T-helper 22 cell (primary cell): Measurements from ENCODE around the gene CTDSPL.
"Not testable (repeated sequence)": the region's sequence is repeated elsewhere in the genome, so short reads cannot be mapped to it uniquely, and the experiment has no call there.

Experiments
- DNase-seq: peaks from one replicate; pipeline ENCODE4 v3.0.0-alpha.2; 2020; ENCODE audit warnings: low read depth

Gene CTDSPL, protein sequence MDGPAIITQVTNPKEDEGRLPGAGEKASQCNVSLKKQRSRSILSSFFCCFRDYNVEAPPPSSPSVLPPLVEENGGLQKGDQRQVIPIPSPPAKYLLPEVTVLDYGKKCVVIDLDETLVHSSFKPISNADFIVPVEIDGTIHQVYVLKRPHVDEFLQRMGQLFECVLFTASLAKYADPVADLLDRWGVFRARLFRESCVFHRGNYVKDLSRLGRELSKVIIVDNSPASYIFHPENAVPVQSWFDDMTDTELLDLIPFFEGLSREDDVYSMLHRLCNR

DNA sequence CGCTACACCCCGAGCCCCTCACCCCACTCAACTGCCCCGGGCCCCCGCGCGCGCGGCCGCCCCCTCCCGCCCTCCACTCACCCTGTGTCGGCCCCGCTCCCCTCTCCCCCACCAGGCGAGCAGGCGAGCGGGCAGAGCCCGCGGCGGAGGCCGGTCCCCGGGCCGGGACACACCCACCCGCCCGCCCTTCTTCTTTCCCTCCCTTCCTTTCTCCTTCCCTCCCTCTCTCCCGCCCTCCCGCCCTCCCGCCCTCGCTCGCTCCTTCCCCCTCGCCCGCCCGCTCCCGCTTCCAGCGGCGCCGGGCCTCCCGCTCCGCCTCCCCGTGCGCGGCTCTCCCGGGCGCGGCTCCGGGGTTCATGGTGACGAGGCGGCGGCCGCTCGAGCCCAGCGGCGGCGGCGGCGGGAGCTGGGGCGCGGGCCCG lies at the start of gene CTDSPL:
CTDSPL (plus strand) TSS at position 261 of the 422 bp plus-strand sequence. CDS start 320 bp downstream, outside the sequence.
- peak; percentile 13 for DNase-seq

- no peak for DNase-seq
These were observed 49.2 kb upstream of the CTDSPL start for GRCh38 chr3:37812499-37812896.

GRCh38 chr3:37813403-37813802 lies 48.3 kb upstream of the CTDSPL start:
- no peak for DNase-seq

GRCh38 chr3:37814547-37814946 lies 47.1 kb upstream of the CTDSPL start:
- DNase-seq = no peak

DNA sequence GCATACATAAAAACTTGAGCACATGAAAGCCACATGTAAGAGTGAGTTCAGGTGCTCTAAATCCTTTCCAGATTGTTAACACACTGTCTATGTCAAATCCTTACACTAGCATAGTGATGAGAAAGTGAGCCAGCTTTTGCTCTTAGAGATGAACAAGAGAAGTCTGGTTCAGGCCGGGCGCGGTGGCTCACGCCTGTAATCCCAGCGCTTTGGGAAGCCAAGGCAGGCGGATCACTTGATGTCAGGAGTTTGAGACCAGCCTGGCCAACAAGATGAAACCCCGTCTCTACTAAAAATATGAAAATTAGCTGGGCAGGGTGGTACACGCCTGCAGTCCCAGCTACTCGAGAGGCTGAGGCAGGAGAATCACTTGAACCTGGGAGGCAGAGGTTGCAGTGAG lies 46.5 kb upstream of the CTDSPL start:
- DNase-seq = not testable (repeated sequence)

DNA sequence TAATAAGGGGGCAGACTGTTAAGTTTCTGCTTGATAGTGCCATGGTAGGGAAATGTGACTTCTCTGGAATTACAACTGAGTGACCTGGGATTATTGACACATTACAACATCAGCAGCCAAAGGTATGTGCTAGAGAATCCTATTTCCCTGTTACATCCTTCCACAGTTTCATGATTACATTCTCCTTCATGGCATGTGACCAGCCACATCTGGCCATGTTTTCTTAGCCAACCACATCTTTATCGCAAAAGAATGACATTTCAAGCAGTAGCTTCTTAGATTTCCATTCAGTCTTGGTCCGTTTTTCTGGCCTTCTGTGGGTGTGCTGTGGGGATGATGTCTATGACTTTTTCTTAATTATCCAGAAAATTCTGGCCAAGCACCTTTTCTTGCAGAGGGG lies 45.4 kb upstream of the CTDSPL start:
- DNase-seq = no peak

- no peak for DNase-seq
These were observed 42.1 kb upstream of the CTDSPL start for GRCh38 chr3:37819591-37819990.

GRCh38 chr3:37820286-37820685 lies 41.4 kb upstream of the CTDSPL start:
- DNase-seq = no peak

GRCh38 chr3:37823189-37823588 lies 38.5 kb upstream of the CTDSPL start:
- DNase-seq = no peak

DNA sequence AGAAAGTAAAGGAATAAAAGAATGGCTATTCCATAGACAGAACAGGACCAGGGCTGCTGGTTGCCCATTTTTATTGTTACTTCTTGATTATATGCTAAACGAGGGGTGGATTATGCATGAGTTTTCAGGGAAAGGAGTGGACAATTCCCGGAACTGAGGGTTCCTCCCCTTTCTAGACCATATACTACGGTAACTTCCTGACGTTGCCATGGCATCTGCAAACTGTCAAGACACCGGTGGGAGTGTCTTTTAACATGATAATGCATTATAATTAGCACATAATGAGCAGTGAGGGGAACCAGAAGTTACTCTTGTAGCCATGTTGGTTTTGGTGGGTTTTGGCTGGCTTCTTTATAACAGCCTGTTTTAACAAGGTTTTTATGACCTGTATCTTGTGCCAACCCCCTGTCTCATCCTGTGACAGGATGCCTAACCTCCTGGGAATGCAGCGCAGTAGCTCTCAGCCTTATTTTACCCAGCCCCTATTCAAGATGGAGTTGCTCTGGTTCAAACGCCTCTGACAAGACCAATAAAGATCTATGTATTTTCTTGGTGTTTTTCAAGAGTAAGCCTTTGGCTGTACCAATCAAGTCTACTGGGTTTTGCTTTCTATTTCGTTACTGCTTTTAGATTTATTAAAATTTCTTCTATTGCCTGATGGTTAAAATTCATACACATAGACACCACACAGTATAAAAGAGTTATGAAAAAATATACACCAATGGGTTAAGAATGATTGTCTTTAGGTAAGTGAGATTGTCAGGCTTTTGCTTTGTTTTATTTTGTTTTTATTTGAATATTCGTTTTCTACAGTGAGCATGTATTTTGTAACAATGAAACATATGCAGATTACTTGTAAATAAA lies 37.4 kb upstream of the CTDSPL start:
- no peak for DNase-seq

DNA sequence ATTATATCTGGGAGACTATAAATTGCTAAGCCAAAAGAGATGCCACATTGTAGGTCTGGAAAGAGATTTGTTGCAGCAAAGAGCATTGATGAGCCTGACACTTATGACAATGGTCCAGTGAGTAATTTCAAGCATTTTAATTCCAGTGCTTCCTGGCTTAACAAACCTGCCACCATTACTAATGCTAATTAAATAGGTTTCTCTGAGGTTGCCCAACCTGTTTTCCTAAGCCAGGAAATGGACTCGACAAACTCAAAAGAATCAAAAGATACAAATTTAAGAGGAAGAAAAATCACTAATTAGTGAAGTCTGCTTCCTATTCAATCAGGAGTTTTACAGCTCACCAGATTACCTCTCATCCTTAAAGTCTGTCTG lies 36.7 kb upstream of the CTDSPL start:
- no peak for DNase-seq

- DNase-seq = no peak
These were observed 35.8 kb upstream of the CTDSPL start for GRCh38 chr3:37825744-37826400.

- DNase-seq = no peak
These were observed 35.2 kb upstream of the CTDSPL start for GRCh38 chr3:37826502-37826901.

- no peak for DNase-seq
These were observed 34.7 kb upstream of the CTDSPL start for GRCh38 chr3:37826933-37827332.

GRCh38 chr3:37832480-37832879 lies 29.2 kb upstream of the CTDSPL start:
- no peak for DNase-seq

GRCh38 chr3:37833302-37834186 lies 28.1 kb upstream of the CTDSPL start:
- no peak for DNase-seq

- DNase-seq = no peak
These were observed 25.1 kb upstream of the CTDSPL start for GRCh38 chr3:37836589-37836988.

GRCh38 chr3:37847689-37848088 lies 14.0 kb upstream of the CTDSPL start:
- DNase-seq = no peak

GRCh38 chr3:37849146-37849923 lies 12.3 kb upstream of the CTDSPL start:
- no peak for DNase-seq

DNA sequence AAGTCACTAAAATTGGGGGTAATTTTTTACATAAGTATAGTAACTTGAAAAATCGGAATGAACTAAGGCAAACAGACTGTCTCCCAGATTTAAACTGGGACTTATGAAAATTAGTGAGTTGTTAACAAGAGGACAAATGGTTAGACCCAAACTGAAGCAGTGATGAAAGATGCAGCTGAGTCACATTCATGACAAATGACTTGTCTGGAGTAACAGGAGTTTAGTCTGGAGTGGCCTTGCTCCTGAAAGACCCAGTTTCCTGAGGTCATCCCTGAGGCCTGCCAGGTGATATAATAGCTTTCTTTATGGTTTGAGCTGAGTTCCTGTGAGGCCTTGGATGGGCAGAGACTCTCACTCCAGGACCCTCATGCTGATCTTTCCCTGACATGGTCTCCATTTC lies 9.6 kb upstream of the CTDSPL start:
- DNase-seq = no peak

DNA sequence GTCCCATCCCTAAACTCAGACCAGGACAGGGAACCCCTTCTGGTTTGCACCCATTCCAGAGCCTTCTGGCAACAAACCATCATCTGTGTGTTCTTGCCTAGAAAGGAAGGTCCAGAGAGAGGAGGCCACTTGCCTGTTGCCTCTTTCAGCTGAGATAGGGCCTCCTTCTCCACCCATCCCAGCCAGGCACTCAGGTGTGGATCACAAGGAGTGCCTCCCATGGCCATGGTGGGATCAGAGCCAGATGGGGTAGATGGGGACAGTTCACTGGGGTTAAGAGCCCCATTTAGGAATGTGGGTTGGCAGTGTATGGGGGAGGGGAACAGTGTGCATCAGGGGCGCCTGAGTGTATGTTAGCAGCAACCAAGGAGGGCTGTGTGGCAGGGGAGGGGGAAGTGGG lies 8.9 kb upstream of the CTDSPL start:
- no peak for DNase-seq
